Measurements from ENCODE around the gene AXL. TPM values are rescaled to one million over a fixed set of nuclear protein-coding genes. Genes with fewer than 3 reads are reported as not detected.
A peak's percentile ranks its signal among the peaks of the same experiment; 100 is the strongest.

AXL gene
- total RNA-seq, 1 donor from 2014 or later = 5.5 TPM

DNA sequence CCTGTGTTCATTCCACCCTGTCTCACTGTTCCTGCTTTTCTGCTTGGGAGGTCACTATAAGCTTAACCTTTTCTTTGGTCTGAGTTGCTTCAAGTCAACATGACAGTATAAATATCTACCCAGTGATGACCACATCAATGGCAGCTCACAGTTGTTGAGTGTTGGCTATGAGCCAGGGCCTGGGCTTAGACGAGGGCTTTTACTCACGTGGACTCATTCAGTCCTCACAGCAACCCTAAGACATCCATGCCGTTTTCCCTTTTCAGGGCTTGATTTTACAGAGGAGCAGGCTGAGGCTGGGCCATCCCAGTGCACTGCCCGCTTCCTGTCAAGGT is 80.7 kb downstream of the AXL start:
- Mint-ChIP-seq H3K27me3 (ENCODE audit: unreplicated experiment) (peaks cover 2% of the 10 kb centered on the region), H3K9me3 (ENCODE audit: unreplicated experiment) (no peaks in the 10 kb centered on the region), H3K4me3 (ENCODE audit: unreplicated experiment) (peak overlapping the region; percentile 15), H3K36me3 (ENCODE audit: low read depth, unreplicated experiment) (peaks cover 79% of the 10 kb centered on the region), H3K27ac (ENCODE audit: unreplicated experiment) (peak overlapping the region; percentile 98), H3K4me1 (ENCODE audit: unreplicated experiment) (peaks cover 51% of the 10 kb centered on the region)
- TF ChIP-seq, protein P1, sequence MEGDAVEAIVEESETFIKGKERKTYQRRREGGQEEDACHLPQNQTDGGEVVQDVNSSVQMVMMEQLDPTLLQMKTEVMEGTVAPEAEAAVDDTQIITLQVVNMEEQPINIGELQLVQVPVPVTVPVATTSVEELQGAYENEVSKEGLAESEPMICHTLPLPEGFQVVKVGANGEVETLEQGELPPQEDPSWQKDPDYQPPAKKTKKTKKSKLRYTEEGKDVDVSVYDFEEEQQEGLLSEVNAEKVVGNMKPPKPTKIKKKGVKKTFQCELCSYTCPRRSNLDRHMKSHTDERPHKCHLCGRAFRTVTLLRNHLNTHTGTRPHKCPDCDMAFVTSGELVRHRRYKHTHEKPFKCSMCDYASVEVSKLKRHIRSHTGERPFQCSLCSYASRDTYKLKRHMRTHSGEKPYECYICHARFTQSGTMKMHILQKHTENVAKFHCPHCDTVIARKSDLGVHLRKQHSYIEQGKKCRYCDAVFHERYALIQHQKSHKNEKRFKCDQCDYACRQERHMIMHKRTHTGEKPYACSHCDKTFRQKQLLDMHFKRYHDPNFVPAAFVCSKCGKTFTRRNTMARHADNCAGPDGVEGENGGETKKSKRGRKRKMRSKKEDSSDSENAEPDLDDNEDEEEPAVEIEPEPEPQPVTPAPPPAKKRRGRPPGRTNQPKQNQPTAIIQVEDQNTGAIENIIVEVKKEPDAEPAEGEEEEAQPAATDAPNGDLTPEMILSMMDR (IDR thresholded peaks at IDR 0.05; ENCODE audit: unreplicated experiment) = no peak
- DNase-seq (ENCODE audit: low spot score) = no peak

DNA sequence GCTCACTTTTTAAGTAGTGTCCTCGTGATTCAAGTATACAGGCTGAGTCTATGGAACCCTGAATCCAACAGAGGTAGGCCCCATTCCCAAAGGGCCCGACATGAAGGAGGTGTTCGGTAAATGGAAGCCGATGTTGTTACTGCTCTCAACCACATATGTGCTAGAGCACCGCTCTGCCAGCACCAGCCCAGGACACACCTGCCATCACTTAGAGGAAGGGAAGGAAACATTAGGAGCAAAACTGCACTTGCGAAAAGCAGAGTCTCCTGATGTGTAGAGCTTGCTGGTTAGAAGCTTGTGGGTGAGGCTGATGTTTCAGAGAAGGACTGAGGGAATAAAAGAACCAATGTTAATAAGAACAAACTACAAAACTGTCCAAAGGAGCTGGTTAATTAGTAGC is 81.5 kb downstream of the AXL start:
- DNase-seq (ENCODE audit: low spot score) = no peak
- H3K27ac Mint-ChIP-seq (ENCODE audit: unreplicated experiment) = peak overlapping the region; percentile 98
- H3K9me3 Mint-ChIP-seq (ENCODE audit: unreplicated experiment) = no peaks in the 10 kb centered on the region
- H3K36me3 Mint-ChIP-seq (ENCODE audit: low read depth, unreplicated experiment) = peaks cover 78% of the 10 kb centered on the region
- no peak overlapping the region for H3K4me3 Mint-ChIP-seq (ENCODE audit: unreplicated experiment)
- TF ChIP-seq, protein P1 (IDR thresholded peaks at IDR 0.05; ENCODE audit: unreplicated experiment) = no peak
- H3K4me1 Mint-ChIP-seq (ENCODE audit: unreplicated experiment) = peaks cover 54% of the 10 kb centered on the region
- H3K27me3 Mint-ChIP-seq (ENCODE audit: unreplicated experiment) = peaks cover 2% of the 10 kb centered on the region

GRCh38 chr19:41302624-41303351 is 83.8 kb downstream of the AXL start:
- peaks cover 69% of the 10 kb centered on the region for H3K36me3 Mint-ChIP-seq (ENCODE audit: low read depth, unreplicated experiment)
- TF ChIP-seq, protein P1 (IDR thresholded peaks at IDR 0.05; ENCODE audit: unreplicated experiment) = no peak
- peak overlapping the region; percentile 82 for H3K4me3 Mint-ChIP-seq (ENCODE audit: unreplicated experiment)

GRCh38 chr19:41303954-41304353 is 84.9 kb downstream of the AXL start:
- H3K4me3 Mint-ChIP-seq (ENCODE audit: unreplicated experiment) = no peak overlapping the region
- no peaks in the 10 kb centered on the region for H3K9me3 Mint-ChIP-seq (ENCODE audit: unreplicated experiment)
- TF ChIP-seq, protein P1 (IDR thresholded peaks at IDR 0.05; ENCODE audit: unreplicated experiment) = no peak
- peaks cover 65% of the 10 kb centered on the region for H3K36me3 Mint-ChIP-seq (ENCODE audit: low read depth, unreplicated experiment)
- H3K27ac Mint-ChIP-seq (ENCODE audit: unreplicated experiment) = peak overlapping the region; percentile 89
- no peak for DNase-seq (ENCODE audit: low spot score)
- peaks cover 63% of the 10 kb centered on the region for H3K4me1 Mint-ChIP-seq (ENCODE audit: unreplicated experiment)
- H3K27me3 Mint-ChIP-seq (ENCODE audit: unreplicated experiment) = peaks cover 7% of the 10 kb centered on the region

More at GRCh38 chr19:41302624-41303351, 83.8 kb downstream of the AXL start:
- Mint-ChIP-seq H3K27ac (ENCODE audit: unreplicated experiment) (peak overlapping the region; percentile 92), H3K4me1 (ENCODE audit: unreplicated experiment) (peaks cover 57% of the 10 kb centered on the region), H3K9me3 (ENCODE audit: unreplicated experiment) (no peaks in the 10 kb centered on the region), H3K27me3 (ENCODE audit: unreplicated experiment) (peaks cover 2% of the 10 kb centered on the region)
- DNase-seq (ENCODE audit: low spot score) = no peak

- no peaks in the 10 kb centered on the region for H3K9me3 Mint-ChIP-seq (ENCODE audit: unreplicated experiment)
- H3K27me3 Mint-ChIP-seq (ENCODE audit: unreplicated experiment) = peaks cover 7% of the 10 kb centered on the region
- TF ChIP-seq, protein P1 (IDR thresholded peaks at IDR 0.05; ENCODE audit: unreplicated experiment) = no peak
- no peak overlapping the region for H3K4me3 Mint-ChIP-seq (ENCODE audit: unreplicated experiment)
- H3K36me3 Mint-ChIP-seq (ENCODE audit: low read depth, unreplicated experiment) = peaks cover 59% of the 10 kb centered on the region
- no peak for DNase-seq (ENCODE audit: low spot score)
- H3K4me1 Mint-ChIP-seq (ENCODE audit: unreplicated experiment) = peaks cover 62% of the 10 kb centered on the region
- no peak overlapping the region for H3K27ac Mint-ChIP-seq (ENCODE audit: unreplicated experiment)
These were observed 85.9 kb downstream of the AXL start for GRCh38 chr19:41304706-41305483.
